Psoas muscle (tissue), 8 donors: ENCODE results near the gene ABCD1. TPM values are rescaled to one million over a fixed set of nuclear protein-coding genes. Genes with fewer than 3 reads are reported as not detected.
"Not testable (repeated sequence)": the region's sequence is repeated elsewhere in the genome, so short reads cannot be mapped to it uniquely, and the experiment has no call there.

ENCODE experiments used
- ATAC-seq, 4 donors: fragments of 200-7000 bp; cut with Tn5 transposase; one replicate each; pipeline ENCODE4 v1.9.1; 2020; ENCODE audit warnings: moderate library complexity in 3 of 4, mild to moderate bottlenecking in 2 of 4
- DNase-seq, 2 donors: peaks; one replicate each; pipeline ENCODE4 v3.0.0-alpha.2; 2020
- H3K27ac ChIP-seq: fragments of 200-600 bp; one replicate; pipeline ENCODE4 v1.8.0; 2022
- H3K27me3 ChIP-seq, 3 donors: fragments of 200-600 bp in 1 of 3; one replicate each; pipeline versions ENCODE4 v1.6.1 to v1.8.0; 2013 to 2022; ENCODE audit warnings: low read length in 2 of 3, mild to moderate bottlenecking in 2 of 3, moderate library complexity in 1 of 3; ENCODE audit not compliant: insufficient read depth in 3 of 3
- H3K36me3 ChIP-seq, 2 donors: fragments of 200-600 bp in 1 of 2; one replicate each; pipeline versions ENCODE4 v1.6.1 to v1.8.0; 2013 to 2022; ENCODE audit warnings: low read depth in 1 of 2, mild to moderate bottlenecking in 1 of 2, moderate library complexity in 1 of 2; ENCODE audit not compliant: insufficient read depth in 1 of 2
- H3K4me1 ChIP-seq: fragments of 200-600 bp; one replicate; pipeline ENCODE4 v1.8.0; 2022
- H3K4me3 ChIP-seq: fragments of 200-600 bp; one replicate; pipeline ENCODE4 v1.8.0; 2022; ENCODE audit warnings: mild to moderate bottlenecking
- H3K9me3 ChIP-seq: fragments of 200-600 bp; one replicate; pipeline ENCODE4 v1.8.0; 2022
- WGBS, 3 donors: extraction: QIAGEN DNeasy Blood & Tissue Kit; methylation state at CpG; one replicate each; pipeline versions ENCODE4 v1.1.6 to v1.1.7; 2013; 5-methylcytosine and 5-hydroxymethylcytosine counted together
- intact Hi-C, 2 donors: fragments of 100-400 bp; cut with DNase I; formaldehyde crosslinking; loops; one replicate each; pipeline versions ENCODE4 v1.11.0 to v1.14.2; 2022
- polyA plus RNA-seq, 3 donors: library from polyadenylated mRNA; stranded (reverse); fragments of 200-250 nt; gene quantifications; one replicate each; pipeline ENCODE4 v1.2.3, GENCODE V29; 2013
- total RNA-seq, 4 donors: library from RNA; stranded (reverse); fragmentation: NEBNext Ultra II Directional in 2 of 4; extraction: Animal tissue kit (Norgen Biotek cat#: 25700) in 2 of 4; gene quantifications; one replicate each; pipeline versions ENCODE4 v1.2.1 to v1.2.4, GENCODE V29; 2021 to 2023
- TF ChIP-seq, protein P1 (sequence below): fragments of 200-600 bp; IDR thresholded peaks from one replicate; pipeline ENCODE4 v1.8.0; 2022; ENCODE audit warnings: antibody characterized with exemption
- donor health status: healthy with polysubstance abuse.
- donor health status: DM: no; HTN: no; CAD: no; lungs with moderate emphysema.
- donor health status: Bipolar disorder and iron deficiency.
- donor health status: healthy.
- donor health status: DM: yes; HTN: yes; CAD: no.
- donor health status: DM: no; HTN: no; CAD: no.
- donor health status: DM: no; HTN: no; CAD: no.
- donor health status: DM: yes; HTN: yes; CAD: no.

ABCD1 gene
- total and polyA plus RNA-seq, 7 donors = 11.7 to 36.0 (median 20.8) TPM

DNA sequence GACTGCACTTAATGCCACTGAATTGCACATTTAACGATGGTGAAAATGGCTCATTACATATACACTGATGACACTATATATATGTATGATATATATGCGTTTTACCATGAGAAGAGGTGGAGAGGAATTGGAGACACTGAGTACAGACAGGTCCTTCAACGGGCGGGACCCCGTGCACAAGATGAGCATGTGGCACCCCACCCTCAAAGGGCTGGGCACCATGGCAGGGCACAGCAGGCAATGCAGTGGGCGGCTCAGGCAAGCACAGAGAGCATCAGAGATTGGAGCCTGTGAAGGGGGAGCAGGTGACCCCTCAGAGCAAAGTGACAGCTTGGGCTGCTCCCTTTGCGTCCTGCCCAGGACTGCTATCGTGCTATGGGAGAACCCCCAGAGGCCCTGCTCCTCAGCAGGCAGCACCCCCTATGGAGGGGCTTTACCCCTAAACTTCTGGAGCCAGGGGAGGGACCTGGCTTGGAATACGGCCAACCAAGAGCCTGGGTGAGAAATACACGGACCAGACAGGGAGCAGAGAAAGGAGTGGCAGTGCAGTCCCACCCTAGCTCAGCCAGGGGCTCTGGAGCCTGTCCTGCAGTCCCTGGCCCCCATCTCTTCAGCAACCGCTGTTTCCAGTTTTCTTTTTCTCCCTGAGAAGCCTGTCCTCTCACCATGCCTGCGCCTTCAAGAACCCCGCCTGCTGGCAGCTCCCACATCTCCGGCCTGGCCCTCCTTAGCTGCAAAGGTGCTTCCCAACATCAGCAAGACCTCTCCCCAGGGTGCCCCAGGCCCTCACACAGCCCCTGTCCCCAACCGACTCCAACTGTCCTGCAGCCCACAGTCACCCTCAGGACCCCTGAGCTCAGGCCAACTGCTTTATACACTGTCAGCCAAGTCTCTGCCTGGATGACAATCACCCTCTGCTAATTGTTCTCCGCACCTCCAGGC lies 26.5 kb upstream of the ABCD1 start:
- H3K4me3 ChIP-seq = no peak overlapping the region
- intact Hi-C loops = no loop called here
- H3K36me3 ChIP-seq = peaks cover 3 to 11% of the 10 kb centered on the region in 2 donors
- TF ChIP-seq, protein P1, sequence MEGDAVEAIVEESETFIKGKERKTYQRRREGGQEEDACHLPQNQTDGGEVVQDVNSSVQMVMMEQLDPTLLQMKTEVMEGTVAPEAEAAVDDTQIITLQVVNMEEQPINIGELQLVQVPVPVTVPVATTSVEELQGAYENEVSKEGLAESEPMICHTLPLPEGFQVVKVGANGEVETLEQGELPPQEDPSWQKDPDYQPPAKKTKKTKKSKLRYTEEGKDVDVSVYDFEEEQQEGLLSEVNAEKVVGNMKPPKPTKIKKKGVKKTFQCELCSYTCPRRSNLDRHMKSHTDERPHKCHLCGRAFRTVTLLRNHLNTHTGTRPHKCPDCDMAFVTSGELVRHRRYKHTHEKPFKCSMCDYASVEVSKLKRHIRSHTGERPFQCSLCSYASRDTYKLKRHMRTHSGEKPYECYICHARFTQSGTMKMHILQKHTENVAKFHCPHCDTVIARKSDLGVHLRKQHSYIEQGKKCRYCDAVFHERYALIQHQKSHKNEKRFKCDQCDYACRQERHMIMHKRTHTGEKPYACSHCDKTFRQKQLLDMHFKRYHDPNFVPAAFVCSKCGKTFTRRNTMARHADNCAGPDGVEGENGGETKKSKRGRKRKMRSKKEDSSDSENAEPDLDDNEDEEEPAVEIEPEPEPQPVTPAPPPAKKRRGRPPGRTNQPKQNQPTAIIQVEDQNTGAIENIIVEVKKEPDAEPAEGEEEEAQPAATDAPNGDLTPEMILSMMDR = no peak
- peak overlapping the region; percentile 90 for H3K27ac ChIP-seq
- ATAC-seq = no peak
- no peaks in the 10 kb centered on the region for H3K9me3 ChIP-seq
- no peak for DNase-seq
- H3K27me3 ChIP-seq = no peaks in the 10 kb centered on the region
- 67 to 88% (median 70%) methylated on average over 10 to 14 of the region's 16 CpGs for WGBS, 3 donors
- peaks cover 20% of the 10 kb centered on the region for H3K4me1 ChIP-seq

DNA sequence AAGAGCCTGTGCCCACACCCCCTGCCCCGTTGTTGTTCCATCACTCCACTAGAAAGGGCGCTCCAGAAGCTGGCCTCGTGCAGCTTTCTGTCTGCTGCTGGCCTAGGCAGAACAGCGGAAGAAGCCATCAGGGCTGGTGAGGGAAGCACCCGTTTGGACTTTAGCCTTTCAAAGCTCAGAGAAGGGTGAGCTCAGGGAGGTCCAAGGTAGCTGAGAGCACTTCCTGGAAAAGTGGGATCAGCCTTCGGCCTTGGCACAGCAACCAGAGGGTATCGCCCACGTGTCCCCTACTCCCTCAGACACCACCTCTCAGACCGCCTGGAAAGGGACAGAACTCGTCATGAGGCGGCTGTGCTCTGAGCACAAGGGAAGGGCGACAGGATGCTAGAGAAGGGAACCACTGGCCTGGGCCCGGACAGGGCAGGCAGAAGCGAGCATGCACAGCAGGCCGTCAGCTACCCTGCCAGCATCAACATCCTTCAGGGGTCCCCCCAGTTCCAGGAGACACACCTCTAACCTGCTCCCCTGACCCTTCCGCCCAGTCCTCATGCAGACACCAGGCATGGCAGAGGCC lies 25.4 kb upstream of the ABCD1 start:
- H3K9me3 ChIP-seq, DNase-seq, H3K27me3 ChIP-seq, intact Hi-C loops, H3K4me3 ChIP-seq: not testable (repeated sequence)
- peak overlapping the region; percentile 90 for H3K27ac ChIP-seq
- peaks cover 27% of the 10 kb centered on the region for H3K4me1 ChIP-seq
- WGBS, 3 donors = 44 to 66% (median 62%) methylated on average over 4 to 15 of the region's 16 CpGs
- peaks cover 3 to 11% of the 10 kb centered on the region in 2 donors for H3K36me3 ChIP-seq
- ATAC-seq = peak in 1 of 4 donors; percentile 7

DNA sequence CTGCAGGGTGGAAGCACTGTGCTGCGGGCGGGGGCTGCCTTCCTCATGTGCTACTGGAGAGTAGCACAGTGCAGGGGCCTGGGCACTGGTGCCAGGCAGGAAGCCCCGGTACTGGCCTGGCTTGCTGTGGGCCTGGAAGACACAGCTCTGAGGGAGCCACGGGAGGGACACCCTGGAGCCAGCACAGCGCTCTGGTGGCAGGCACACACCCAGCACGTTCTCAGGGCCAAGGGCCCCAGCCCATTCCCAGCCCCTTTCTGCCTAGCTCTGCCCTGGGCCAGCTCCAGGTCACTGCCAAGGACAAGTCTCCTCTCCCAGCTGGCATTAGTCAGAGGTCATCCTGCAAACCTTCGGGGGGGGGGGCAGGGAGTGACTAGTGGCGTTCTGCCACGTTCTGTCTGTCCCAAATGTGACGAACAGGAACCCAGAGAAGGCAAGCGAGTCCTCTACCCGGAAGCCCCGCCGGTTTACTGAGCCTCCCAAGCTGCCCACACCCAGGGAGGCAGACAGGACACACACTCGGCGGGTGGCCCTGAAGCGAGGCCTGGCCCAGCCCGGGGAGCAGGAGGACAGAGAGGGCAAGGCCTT lies 24.8 kb upstream of the ABCD1 start:
- intact Hi-C loops, H3K36me3 ChIP-seq, H3K9me3 ChIP-seq, H3K4me3 ChIP-seq, H3K27me3 ChIP-seq: not testable (repeated sequence)
- Histone ChIP-seq H3K4me1 (peaks cover 27% of the 10 kb centered on the region), H3K27ac (peak overlapping the region; percentile 90)
- peak; percentile 54 to 81 for DNase-seq
- 34 to 48% (median 34%) methylated on average over 10 to 18 of the region's 18 CpGs for WGBS, 3 donors
- ATAC-seq = peak; percentile 38 to 62 (median 58)

DNA sequence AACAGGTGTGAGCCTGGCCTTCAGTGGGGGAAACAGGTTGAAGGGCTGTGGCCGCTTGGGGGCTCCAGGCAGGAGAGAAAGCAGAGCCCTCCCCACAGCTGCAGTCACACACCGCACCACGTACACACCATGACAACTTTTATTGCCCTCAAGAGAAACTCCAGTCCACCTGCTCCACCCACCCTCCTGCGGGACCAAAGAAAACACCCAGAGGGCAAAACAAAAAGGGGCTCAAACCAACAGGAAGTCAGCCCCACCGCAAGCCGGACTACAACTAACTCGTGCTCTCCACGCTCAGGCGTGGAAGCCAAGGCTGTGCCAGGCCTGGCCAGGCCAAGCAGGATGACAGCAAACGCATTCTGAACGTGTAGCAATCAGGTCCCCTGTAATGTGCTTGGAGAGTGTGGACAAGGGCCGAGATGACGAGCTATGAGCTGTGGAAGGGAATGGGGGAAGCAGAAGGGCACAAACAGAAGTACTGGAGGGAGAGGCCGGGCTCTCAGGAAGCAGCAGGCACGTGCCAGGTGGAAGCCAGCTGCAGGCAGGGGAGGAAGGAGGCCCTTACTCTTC lies 24.2 kb upstream of the ABCD1 start:
- Histone ChIP-seq H3K9me3 (no peaks in the 10 kb centered on the region), H3K27me3 (no peaks in the 10 kb centered on the region), H3K27ac (peak overlapping the region; percentile 90), H3K4me1 (peaks cover 27% of the 10 kb centered on the region), H3K4me3 (no peak overlapping the region), H3K36me3 (peaks cover 3 to 4% of the 10 kb centered on the region in 2 donors)
- ATAC-seq = peak; percentile 6 to 36 (median 27)
- peak in 1 of 2 donors; percentile 68 for DNase-seq
- intact Hi-C loops = no loop called here
- TF ChIP-seq, protein P1 = no peak
- 26 to 51% (median 43%) methylated on average over 15 of the region's 15 CpGs for WGBS, 3 donors

DNA sequence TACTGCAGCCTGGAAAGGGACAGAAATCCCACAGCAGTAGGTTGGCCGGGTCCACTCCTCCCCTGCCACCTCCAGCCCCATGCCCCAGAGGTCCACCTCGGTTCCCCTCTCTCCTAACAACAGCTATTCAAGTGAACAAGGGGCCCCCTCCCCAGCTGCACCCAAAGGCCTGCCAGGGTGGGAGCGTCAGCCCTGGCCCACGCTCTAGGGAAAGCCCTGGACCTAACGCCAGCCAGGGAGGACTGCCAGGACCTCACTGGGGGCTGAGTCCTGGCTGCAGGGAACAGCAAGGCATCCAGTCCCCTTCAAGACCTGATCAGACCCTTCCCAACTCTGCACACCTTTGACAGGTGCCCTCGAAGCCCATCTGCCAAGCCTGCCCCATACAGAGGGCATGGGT lies 23.7 kb upstream of the ABCD1 start:
- no peak for ATAC-seq
- TF ChIP-seq, protein P1 = no peak
- 53 to 65% (median 55%) methylated on average over 3 to 6 of the region's 6 CpGs for WGBS, 3 donors
- no peak for DNase-seq
- H3K36me3 ChIP-seq = peaks cover 3 to 4% of the 10 kb centered on the region in 2 donors
- intact Hi-C loops = no loop called here
- no peaks in the 10 kb centered on the region for H3K9me3 ChIP-seq
- H3K4me3 ChIP-seq = no peak overlapping the region
- H3K27me3 ChIP-seq = no peaks in the 10 kb centered on the region
- H3K27ac ChIP-seq = peak overlapping the region; percentile 90
- peaks cover 27% of the 10 kb centered on the region for H3K4me1 ChIP-seq
